Activated CD4-positive, CD25-positive, alpha-beta regulatory T cell (primary cell): ENCODE measurements around the gene PPP1R12A.

ENCODE experiments used
- DNase-seq, 4 experiments: peaks; one replicate each; lab custom pipeline; 2025; lab: John Stamatoyannopoulos, UW

PPP1R12A gene

GRCh38 chr12:79766705-79767464 is 168.0 kb downstream of the PPP1R12A start:
- no peak for DNase-seq

GRCh38 chr12:79765157-79765556 is 169.7 kb downstream of the PPP1R12A start:
- no peak for DNase-seq

GRCh38 chr12:79764641-79765040 is 170.3 kb downstream of the PPP1R12A start:
- no peak for DNase-seq

DNA sequence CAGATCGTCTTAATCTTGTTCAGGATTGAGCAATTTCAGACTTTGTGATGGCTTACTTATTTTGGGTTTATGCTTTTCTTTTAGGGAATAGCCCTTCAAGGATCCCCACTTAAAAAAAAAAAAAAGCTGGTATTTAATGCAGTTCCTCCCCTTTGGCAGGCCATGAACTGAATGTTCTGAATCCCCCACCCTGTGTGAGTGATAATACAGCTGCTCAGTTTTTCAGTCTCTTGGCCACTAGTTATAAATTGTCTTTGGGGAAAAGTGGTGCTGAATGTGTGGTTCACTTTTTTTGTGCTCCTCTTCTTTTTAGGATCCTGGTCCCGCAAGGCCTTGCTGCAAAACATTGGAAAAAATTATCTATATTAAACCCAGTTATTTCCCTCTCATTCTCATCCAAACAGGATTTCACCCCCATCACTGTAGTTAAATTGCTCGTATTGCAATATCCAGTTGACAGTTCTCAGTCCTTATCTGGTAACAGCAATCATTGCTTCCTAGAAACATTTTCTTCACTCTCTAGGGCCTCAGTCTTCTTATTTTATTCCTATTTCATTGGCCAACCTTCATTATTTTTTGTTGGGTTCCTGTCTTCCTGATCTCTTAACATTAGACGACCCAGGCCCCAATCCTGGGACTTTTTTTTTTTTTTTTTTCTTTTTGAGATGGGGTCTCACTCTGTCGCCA is 171.0 kb downstream of the PPP1R12A start:
- no peak for DNase-seq

DNA sequence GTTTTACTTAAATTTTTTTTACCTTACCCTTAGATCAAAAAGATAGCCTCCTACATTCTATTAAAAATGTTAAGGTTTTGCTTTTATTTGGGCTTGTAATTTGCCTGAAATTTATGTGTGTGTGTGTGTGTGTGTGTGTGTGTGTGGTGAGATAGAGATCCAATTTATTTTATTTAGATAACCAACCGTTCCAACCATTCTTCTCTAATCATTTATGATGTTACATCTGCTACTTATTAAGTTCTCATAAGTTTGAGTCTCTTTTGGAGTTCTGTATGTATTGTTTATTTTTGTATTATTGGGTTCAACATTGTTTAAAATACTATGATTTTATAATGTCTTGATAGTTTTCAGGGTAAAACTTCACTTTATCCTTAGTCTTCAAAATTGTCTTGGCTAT is 173.6 kb downstream of the PPP1R12A start:
- DNase-seq, result no peak

GRCh38 chr12:79747274-79747673 is 187.6 kb downstream of the PPP1R12A start:
- no peak for DNase-seq

DNA sequence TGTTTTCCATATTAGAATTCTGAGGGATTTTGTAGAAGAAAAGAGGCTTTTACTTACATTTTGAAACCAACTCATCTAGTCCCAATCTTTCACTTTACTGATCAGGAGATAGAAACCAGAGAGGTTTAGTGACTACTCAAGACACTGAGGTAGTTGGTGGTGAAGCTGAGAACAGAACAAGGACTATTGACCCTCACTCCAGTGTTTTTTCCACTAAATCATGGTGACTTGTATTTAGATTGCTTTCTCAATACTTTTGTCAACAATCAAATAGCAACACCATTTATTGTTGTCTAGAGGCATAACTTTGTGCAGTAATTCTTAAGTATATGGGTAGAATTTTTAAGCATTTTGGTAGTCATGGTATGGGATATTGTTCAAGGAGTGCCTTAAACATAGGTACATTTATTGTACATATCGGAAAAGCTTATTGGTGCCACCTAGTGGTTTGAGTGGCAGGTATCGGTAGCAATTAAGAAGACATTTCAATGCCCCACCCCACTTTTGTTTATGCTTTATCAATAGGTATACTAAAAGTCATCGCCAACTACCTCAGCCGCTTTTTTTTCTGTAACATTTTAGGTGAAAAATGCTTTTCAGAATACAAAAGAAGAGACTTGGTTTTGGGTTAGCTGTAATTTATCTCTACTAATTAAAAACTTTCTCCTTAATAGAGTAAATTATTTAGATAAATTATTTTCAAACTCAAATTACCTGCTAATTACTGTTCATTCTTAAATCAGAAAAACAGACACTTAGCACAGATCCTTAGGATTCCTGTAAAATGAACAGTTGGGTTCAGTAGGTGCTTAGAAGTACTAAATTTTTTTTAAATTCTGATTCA is 196.8 kb downstream of the PPP1R12A start:
- no peak for DNase-seq

DNA sequence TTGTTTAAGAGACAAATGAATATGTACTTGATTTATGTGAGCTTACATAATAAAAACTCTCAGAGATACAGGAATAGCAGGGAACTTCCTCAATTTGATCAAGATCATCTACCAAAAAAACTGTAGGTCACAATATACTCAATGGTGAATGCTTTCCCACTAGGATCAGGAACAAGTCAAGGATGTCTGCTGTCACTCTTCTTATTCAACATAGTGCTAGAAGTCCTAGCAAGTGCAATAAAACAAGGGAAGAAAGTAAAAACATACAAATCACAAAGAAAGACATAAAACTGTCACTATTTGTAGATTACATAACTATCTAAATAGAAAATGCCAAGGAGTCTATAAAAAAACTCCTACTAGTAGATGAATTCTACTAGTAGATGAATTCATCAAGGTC is 202.3 kb downstream of the PPP1R12A start:
- no peak for DNase-seq

DNA sequence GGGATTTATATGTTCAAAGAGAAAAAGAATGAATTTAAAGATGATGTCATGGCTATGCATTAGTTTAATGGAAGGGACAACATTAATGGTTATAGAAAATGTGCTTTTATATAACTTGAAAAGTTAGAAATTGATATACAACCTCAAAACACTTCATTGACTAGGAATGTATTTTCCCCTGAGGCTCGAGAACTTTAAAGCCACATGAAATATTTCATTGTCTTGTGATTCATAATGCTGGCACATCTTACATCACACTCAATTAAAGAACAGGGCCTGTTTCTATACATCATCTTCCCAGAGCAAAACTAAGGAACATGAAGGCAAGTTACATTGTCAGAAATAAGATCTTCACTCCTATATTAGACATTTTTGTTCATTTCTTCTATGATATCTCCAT is 208.9 kb downstream of the PPP1R12A start:
- DNase-seq, result no peak
